Measurements from ENCODE around the gene ZNF460. TPM values are rescaled to one million over a fixed set of nuclear protein-coding genes. Genes with fewer than 3 reads are reported as not detected.

Gene ZNF460
- total RNA-seq, 1 experiment from 2014 or later = 39.5 TPM

DNA sequence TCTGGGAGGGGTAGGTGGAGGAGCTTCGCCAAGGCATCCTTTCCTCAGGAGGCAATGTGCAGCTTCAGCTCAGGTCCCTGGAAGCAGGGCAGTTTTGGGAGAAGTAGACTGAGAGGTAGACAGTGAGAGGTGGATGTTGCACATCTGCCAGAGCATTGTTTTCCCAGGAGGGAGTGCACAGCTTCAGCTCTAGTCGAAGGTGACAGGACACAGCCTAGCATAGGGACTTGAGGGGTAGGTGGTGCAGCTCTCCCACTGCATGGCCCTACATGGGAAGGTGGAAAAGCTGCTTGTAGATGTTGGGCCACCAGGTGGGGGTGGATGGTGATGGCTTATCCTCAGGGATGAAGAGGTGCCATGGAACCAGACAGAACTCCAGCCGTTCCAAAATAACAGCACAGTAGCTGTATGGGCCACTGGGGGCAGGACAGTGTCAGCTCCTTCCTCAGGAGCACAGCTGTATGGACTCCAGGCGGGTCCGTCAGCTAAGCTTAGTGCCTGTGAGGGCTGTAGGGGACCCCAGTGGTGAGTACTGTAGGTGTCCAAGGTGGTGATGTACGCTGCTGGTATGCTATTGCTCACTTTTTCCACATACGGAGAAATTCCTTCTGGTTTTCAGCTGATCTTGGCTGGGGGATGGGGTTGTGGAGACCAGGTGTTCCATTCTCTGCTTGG lies 22.6 kb downstream of the ZNF460 start:
- ATAC-seq (no peak), DNase-seq (peak; percentile 10)
- no peak overlapping the region for H3K27ac ChIP-seq (ENCODE audit: low read length)
- TF ChIP-seq, protein P1, sequence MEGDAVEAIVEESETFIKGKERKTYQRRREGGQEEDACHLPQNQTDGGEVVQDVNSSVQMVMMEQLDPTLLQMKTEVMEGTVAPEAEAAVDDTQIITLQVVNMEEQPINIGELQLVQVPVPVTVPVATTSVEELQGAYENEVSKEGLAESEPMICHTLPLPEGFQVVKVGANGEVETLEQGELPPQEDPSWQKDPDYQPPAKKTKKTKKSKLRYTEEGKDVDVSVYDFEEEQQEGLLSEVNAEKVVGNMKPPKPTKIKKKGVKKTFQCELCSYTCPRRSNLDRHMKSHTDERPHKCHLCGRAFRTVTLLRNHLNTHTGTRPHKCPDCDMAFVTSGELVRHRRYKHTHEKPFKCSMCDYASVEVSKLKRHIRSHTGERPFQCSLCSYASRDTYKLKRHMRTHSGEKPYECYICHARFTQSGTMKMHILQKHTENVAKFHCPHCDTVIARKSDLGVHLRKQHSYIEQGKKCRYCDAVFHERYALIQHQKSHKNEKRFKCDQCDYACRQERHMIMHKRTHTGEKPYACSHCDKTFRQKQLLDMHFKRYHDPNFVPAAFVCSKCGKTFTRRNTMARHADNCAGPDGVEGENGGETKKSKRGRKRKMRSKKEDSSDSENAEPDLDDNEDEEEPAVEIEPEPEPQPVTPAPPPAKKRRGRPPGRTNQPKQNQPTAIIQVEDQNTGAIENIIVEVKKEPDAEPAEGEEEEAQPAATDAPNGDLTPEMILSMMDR (conservative IDR thresholded peaks at IDR 0.05; ENCODE audit: low read depth, low read length) = no peak
- TF ChIP-seq EZH2 (IDR thresholded peaks at IDR 0.05; ENCODE audit: low read length, unreplicated experiment) (no peak), EZH2phosphoT487 (IDR thresholded peaks at IDR 0.05; ENCODE audit: borderline replicate concordance, low read length) (no peak)
- H3K9me3 ChIP-seq (ENCODE audit: low read length) = no peaks in the 10 kb centered on the region
- peaks cover 34% of the 10 kb centered on the region for H3K36me3 ChIP-seq (ENCODE audit: low read depth, low read length)
- H3K79me2 ChIP-seq (ENCODE audit: low read length) = peaks cover 46% of the 10 kb centered on the region
- H3K4me1 ChIP-seq (ENCODE audit: insufficient read depth, low read length) = peaks cover 26% of the 10 kb centered on the region
- no TSS peak for BruUV-seq (replicated peaks)
- H3K9me2 ChIP-seq (replicated peaks; ENCODE audit: low read length) = no peaks in the 10 kb centered on the region
- intact Hi-C loops (cut with micrococcal nuclease) = no loop called here
- no peaks in the 10 kb centered on the region for H3K27me3 ChIP-seq (ENCODE audit: low read length)
- H2AFZ ChIP-seq (ENCODE audit: low read length) = no peak overlapping the region
- CTCF ChIA-PET = no interaction called here
- no peak overlapping the region for H3K9ac ChIP-seq (ENCODE audit: low read length)
- POLR2A ChIA-PET (ENCODE audit: unreplicated experiment) = no interaction called here
- no peak overlapping the region for H3K4me2 ChIP-seq (ENCODE audit: low read length)
- no peak overlapping the region for H3K4me3 ChIP-seq (ENCODE audit: low read length)
- no peaks in the 10 kb centered on the region for H3F3A ChIP-seq (ENCODE audit: low read length, unreplicated experiment)
- peaks cover 22% of the 10 kb centered on the region; the same call in 1 of the 2 replicates for H4K20me1 ChIP-seq (ENCODE audit: low read length)

DNA sequence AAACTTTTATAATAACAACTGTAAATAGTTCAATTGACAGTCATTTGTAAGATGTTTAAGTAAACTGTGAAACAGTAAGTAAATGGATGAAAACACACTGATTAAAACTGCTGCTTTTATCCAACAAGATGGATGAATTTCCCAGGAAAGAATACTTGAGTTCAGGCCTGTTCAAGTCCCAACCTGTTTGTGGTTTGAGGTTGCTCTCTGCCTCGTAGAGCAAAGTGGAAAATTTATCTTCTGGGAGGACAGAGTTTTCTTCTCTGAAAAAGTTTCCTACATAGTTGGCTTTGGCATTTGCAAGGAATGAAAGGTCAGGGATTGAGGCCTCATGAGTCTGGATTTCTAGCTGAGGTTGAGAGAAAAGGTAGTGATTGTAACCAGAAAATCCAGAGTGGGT lies 24.8 kb downstream of the ZNF460 start:
- POLR2A ChIA-PET (ENCODE audit: unreplicated experiment) = no interaction called here
- no peaks in the 10 kb centered on the region for H3K27me3 ChIP-seq (ENCODE audit: low read length)
- peaks cover 20% of the 10 kb centered on the region; the same call in 1 of the 2 replicates for H4K20me1 ChIP-seq (ENCODE audit: low read length)
- no peak overlapping the region for H3K27ac ChIP-seq (ENCODE audit: low read length)
- CTCF ChIA-PET = no interaction called here
- H3K9me2 ChIP-seq (replicated peaks; ENCODE audit: low read length) = no peaks in the 10 kb centered on the region
- peaks cover 21% of the 10 kb centered on the region for H3K36me3 ChIP-seq (ENCODE audit: low read depth, low read length)
- H3K9me3 ChIP-seq (ENCODE audit: low read length) = no peaks in the 10 kb centered on the region
- H2AFZ ChIP-seq (ENCODE audit: low read length) = no peak overlapping the region
- peaks cover 32% of the 10 kb centered on the region for H3K79me2 ChIP-seq (ENCODE audit: low read length)
- no TSS peak for BruUV-seq (replicated peaks)
- ATAC-seq (no peak), DNase-seq (no peak)
- peaks cover 26% of the 10 kb centered on the region for H3K4me1 ChIP-seq (ENCODE audit: insufficient read depth, low read length)
- no peak for TF ChIP-seq EZH2phosphoT487 (IDR thresholded peaks at IDR 0.05; ENCODE audit: borderline replicate concordance, low read length)
- no peak overlapping the region for H3K4me2 ChIP-seq (ENCODE audit: low read length)
- no peaks in the 10 kb centered on the region for H3F3A ChIP-seq (ENCODE audit: low read length, unreplicated experiment)
- intact Hi-C loops (cut with micrococcal nuclease) = no loop called here
- H3K4me3 ChIP-seq (ENCODE audit: low read length) = no peak overlapping the region
- no peak overlapping the region for H3K9ac ChIP-seq (ENCODE audit: low read length)

DNA sequence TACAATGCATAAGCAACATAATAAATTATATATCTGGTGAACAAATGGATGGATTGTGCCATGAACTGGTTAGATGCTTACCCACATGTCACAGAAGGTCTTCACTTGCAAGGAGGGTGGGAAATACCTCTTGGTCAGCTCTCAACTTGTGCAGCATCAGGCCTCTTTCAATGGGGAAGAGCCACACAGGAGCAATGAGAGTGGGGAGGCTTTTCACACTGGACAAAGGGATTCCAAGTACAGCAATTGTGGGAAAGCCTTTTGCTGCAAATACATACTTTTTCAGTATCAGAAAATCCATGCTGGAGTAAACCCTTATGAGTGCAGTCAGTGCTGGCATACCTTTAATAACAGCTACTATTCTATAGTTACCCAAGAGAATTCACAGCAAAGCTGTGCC lies 28.2 kb downstream of the ZNF460 start:
- H3K9me3 ChIP-seq (ENCODE audit: low read length) = no peaks in the 10 kb centered on the region
- no peaks in the 10 kb centered on the region for H3K4me1 ChIP-seq (ENCODE audit: insufficient read depth, low read length)
- peaks cover 8% of the 10 kb centered on the region; the same call in 1 of the 2 replicates for H3K36me3 ChIP-seq (ENCODE audit: low read depth, low read length)
- ATAC-seq = no peak; the same call in 1 of the 2 replicates
- no peaks in the 10 kb centered on the region for H3K27me3 ChIP-seq (ENCODE audit: low read length)
- no peak overlapping the region for H3K4me2 ChIP-seq (ENCODE audit: low read length)
- no peak overlapping the region for H3K27ac ChIP-seq (ENCODE audit: low read length)
- no peak overlapping the region for H2AFZ ChIP-seq (ENCODE audit: low read length)
- peaks cover 3% of the 10 kb centered on the region for H3K79me2 ChIP-seq (ENCODE audit: low read length)
- POLR2A ChIA-PET (ENCODE audit: unreplicated experiment) = no interaction called here
- 0 out of 2 replicates have a peak, but pooled peaks cover under 1% of the 10 kb centered on the region for H4K20me1 ChIP-seq (ENCODE audit: low read length)
- CTCF ChIA-PET = no interaction called here
- TF ChIP-seq, protein P1 (conservative IDR thresholded peaks at IDR 0.05; ENCODE audit: low read depth, low read length) = no peak
- TF ChIP-seq EZH2 (IDR thresholded peaks at IDR 0.05; ENCODE audit: low read length, unreplicated experiment) (no peak), EZH2phosphoT487 (IDR thresholded peaks at IDR 0.05; ENCODE audit: borderline replicate concordance, low read length) (no peak)
- intact Hi-C loops (cut with micrococcal nuclease) = no loop called here
- no peak for DNase-seq
- no peaks in the 10 kb centered on the region for H3K9me2 ChIP-seq (replicated peaks; ENCODE audit: low read length)
- H3F3A ChIP-seq (ENCODE audit: low read length, unreplicated experiment) = no peaks in the 10 kb centered on the region
- H3K4me3 ChIP-seq (ENCODE audit: low read length) = no peak overlapping the region
- H3K9ac ChIP-seq (ENCODE audit: low read length) = no peak overlapping the region
- no TSS peak for BruUV-seq (replicated peaks)

All from PC-3 (cell line).